Measurements from ENCODE around the gene GLP1R.

GLP1R gene

DNA sequence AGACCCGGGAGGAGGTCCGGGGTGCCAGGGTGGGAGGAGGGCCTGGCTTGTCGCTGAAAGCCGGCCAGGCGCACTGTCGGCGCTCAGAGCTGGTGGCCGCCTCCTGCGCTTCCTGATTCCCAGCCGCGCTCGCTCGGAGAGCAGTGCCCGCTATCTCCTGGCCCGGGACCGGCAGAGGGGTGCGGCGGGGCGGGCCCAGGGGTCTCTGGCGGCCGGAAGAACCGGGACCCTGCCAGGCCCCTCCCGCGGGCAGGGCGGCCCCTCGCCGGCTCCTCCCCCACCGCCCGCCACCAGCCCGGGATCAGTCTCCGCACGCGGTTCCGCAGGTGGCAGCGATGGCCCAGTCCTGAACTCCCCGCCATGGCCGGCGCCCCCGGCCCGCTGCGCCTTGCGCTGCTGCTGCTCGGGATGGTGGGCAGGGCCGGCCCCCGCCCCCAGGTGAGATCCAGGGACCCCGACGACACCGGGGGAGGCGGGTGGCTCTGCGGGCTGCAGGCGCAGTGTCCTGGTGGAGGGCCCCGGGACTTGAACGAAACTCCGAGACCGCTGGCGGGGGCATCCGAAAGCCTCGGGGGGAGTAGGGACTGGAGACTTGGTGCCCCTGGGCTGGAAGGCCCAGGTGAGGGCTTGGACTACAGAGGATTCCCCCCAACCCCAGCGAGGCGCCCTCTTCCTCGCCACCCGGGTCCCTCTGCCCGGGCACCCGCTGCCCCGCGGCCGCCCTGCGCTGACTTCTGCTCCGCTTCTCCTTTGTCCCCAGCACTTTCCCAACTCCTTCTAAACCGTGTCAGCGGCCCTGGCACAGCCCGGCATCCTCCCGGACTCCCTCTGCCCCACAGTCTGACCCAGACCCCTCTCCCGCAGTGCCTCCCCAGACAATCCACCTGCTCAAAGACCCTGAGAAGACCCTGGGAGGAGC is at the start of gene GLP1R:
Gene GLP1R (plus strand): TSS at position 301 of the 919 bp plus-strand sequence. CDS start 60 bp downstream, at position 361.
- DNase-seq (ENCODE audit: low read depth in 2 of 2) = no peak

DNA sequence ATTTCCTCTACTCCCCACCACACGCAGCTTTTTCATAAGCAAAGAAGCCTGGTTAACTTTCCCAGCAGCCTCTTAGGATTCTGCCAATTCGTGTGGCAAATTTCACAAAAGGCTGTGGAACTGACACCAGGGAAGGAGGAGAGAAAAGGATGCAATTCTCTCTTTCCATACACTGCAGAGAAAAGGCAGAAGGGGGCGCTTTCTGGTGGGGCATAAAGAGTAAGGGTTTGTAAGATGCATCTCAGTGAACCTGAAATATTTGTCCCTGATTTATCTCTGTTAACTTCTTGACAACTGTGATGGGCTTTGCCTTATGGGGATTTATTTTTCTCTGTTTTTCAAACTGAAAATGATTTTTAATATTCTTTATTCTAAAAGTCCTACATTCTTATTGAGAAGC is 45.5 kb upstream of the GLP1R start:
- DNase-seq (ENCODE audit: low read depth in 2 of 2) = no peak

DNA sequence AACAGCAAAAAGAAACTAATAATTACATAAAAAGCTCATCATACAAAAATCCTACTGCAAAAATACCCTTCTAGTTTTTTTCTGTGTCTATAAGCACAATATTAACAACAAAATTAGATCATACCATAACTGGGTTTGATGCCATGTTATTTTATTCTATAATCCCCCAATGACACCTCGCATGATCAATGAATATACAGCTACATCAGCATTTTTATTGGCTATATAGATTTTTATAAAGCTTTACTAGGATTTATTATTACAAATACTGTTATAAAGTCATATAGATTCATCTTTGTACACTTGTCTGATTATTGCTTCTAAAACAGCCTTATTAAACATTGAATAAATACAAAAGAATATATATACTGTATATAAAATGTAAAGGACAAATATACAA is 45.1 kb upstream of the GLP1R start:
- DNase-seq (ENCODE audit: low read depth in 2 of 2) = no peak

DNA sequence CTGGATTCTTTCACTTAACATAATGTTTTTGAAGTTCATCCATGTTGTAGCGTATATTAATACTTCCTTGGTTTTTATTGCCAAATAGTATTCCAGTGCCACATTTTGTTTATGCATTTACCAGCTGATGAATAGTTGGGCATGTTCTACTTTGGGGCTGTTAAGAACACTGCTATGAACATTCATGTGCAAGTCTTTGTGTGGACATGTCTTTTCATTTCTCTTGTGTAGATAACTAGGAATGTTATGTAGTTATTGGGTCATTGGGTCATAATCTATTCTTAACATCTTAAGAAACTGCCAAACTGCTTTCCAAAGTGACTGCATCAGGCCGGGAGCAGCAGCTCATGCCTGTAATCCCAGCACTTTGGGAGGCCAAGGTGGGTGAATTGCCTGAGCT is 43.8 kb upstream of the GLP1R start:
- no peak for DNase-seq (ENCODE audit: low read depth in 2 of 2)

DNA sequence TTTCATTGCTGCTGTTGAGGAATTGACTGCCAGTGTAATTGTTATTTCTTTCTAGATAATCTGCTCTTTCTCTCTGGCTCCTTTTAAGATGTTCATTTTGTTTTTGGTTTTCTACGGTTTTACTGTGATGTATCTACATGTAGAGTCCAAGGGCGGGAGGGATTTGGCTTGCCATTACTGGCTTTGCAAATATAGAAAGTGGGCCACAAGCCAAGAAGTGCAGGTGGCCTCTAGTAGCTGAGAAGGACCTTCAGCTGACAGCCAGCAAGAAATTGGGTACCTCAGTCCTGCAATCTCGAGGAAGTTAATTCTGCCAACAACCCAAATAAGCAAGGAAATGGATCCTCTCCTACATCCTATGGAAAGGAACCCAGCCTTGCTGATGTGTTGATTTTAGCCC is 42.8 kb upstream of the GLP1R start:
- no peak for DNase-seq (ENCODE audit: low read depth in 2 of 2)

DNA sequence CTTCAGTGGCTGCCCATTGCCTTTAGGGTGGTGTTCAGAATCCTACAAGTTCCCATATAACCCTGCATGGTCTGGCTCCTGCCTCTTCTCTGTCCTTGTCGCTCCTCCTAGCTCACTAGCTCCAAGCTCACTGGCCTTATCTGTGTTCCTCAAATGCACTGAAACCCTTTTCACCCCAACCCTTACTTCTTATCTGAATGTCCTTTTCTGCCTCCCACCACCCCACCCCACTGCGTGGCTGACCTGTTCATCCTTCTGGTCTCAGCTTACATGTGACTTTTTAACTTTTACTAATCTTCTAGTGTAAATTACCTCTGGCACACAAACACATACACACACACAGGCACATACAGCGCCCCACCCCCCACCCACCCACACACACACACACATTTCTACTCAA is 41.0 kb upstream of the GLP1R start:
- DNase-seq (ENCODE audit: low read depth in 2 of 2) = no peak

DNA sequence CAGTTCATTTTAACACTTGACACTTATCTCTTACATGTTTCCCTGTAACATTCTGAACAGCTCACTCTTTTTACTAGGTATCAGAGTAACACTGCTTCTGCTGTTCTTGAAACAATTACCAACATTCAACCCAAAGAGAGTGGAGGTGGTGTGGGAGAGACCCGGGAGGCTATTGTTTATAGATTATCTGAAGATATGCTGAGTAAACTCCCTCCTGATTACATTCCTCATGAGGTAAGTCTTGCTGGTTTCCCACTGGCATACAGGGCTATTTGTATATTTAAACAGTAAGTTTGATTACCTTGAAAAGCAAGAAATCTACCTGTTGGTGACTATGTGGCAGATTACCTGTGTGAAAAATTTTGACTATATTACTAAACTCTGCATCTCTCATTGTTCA is 39.8 kb upstream of the GLP1R start:
- no peak for DNase-seq (ENCODE audit: low read depth in 2 of 2)

DNA sequence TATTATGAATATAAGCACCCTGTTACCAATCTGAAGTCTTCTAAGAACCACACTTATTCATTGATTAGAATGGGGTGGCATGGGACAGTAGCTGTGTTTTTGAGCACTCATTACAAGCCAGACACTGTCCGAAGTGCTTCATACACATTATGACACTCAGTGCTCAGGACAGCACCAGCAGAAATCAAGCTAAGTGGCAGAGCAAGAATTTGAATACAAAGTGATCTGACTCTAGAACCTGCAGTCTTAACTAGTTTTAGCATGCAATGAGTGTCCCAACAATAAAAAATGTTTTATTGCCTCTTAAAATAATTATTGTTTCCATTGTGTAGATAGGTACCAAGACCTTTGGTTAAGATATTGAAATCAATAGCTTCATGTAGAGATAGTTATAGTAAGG is 39.1 kb upstream of the GLP1R start:
- no peak for DNase-seq (ENCODE audit: low read depth in 2 of 2)

DNA sequence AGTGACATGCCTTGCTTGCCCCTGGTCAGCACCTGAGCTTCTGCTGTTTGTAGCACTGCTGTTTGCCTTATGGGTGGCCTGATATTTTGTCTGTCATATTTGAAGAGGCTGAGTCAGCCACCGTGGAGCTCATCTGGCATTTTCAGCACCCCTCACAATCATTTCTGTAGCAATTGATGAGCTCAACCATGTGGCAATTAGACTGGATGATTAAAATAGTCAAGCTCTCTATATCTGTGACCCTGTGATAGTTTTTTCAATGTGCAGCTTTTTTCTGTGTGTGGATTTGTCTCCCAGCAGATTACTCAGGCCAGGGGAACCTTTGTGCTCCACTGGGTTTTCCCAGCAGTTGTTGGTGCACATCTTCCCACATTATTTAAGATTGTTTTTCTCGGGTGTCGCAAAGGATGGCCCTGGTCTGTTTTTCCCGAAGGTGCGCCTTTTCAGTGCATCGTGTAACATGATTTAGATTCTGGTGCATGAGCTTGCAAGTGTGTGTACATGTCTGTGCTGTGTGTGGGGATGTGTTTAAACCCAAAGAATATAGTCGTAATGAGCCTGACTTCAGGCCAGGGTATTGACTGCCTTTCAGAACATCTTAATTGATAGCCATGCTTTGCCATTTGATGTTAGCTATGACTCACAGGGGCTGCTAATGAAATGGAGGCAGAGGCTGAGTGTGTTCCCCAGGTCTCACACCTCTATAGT is 31.6 kb upstream of the GLP1R start:
- DNase-seq (ENCODE audit: low read depth in 2 of 2) = no peak

DNA sequence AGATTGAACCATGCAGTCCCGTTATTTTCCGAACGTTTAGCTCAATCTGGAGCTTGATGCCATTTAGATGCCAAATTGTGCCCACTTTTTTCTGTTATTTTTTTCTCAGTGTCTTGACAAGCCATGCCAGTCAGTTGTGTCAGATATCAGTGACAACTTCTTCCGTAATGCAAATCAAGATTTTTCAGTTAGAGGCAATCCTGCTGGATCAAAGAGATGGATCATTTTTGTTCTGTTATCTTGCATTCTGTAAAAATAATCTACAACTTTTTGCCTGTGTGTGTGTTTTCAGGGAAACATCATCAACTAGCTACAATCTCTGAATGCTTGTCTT is 31.1 kb upstream of the GLP1R start:
- DNase-seq (ENCODE audit: low read depth in 2 of 2) = no peak

DNA sequence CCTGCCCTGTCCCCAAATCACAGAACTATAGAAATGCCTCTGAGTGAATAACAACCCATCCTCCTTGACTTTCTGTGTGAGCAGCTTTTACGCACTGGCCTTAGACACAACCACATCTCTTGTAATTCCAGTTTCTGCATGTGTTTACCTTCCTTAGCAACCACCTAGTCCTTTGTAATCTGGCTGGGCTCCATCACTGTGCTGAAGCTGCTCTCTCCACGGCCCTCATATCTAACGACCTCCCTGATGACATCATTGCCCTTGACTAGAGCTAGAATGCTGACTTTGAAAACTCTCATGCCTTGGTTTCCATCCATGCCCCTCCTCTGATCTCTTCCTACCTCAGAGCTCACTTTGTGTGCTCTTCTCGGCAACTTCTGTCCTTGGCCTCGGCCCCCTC is 30.5 kb upstream of the GLP1R start:
- no peak for DNase-seq (ENCODE audit: low read depth in 2 of 2)

DNA sequence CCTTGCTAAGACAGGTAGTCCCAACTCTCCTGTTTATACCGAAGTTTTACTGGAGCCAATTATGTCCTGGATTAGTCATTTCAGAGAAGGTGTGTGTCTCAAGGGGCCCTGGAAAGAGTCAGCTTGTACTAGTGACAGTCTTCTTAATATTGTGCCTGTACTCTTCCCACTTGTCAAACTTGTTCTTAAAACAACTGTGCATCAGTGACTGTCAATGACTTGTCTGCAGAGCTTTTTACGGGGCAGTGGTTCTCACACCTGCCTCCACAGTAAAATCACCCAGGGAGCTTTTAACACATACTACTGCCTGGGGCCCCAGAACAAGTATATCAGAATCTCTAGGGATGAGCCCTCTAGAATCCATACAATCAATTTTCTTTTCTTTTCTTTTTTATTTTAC is 28.4 kb upstream of the GLP1R start:
- no peak for DNase-seq (ENCODE audit: low read depth in 2 of 2)

DNA sequence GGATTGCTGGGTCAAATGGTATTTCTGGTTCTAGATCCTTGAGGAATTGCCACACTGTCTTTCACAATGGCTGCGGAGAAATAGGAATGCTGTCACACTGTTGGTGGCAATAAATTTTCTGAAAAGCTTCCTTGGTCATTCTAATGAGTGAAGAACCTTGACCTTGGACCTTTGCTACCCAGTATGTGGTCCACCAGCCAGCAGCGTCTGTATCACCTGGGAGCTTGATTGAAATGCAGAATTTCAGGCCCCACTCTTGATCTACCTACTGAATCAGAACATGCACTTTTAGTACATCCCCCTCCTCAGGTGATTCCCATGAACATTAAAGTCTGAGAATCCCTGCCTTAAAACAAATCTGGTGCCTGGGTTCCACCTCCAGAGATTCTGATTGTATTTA is 27.5 kb upstream of the GLP1R start:
- no peak for DNase-seq (ENCODE audit: low read depth in 2 of 2)

DNA sequence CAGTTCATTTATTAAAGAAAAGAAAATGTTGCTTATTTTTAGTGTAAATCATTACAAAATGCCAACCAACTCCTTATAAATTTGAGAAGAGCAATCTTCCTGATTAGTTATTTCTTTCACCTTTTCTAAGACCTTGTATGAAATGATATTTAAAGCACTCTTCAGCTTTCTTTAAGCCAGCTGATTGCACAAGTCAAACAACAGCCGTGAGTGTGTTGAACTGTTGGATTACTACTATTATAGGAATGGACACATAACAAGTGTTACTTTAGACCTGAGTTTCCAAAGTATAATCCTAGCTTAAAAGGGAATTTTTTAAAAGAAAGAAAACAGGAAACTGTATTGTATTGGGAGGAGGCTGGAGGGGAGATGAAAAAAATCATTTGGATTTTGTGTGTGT is 26.8 kb upstream of the GLP1R start:
- DNase-seq (ENCODE audit: low read depth in 2 of 2) = no peak

DNA sequence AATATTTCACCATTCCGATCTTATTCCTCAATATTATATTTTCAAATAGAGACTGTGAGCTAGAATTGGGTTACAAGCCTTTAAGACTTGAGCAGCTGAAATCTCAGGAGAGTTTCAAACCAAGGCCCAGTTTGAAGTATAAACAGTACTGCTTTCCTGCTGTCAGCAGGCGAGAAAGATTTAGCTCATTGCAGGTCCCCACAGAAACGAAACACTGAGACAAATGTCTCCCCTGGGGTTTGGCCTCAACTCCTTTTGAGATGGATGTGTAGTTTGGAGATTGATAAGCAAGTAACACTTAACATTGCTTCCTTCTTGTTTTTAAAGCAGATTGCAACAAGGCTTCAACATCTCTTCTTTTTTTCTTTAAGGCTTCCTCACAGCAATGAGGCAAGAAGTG is 22.4 kb upstream of the GLP1R start:
- DNase-seq (ENCODE audit: low read depth in 2 of 2) = no peak

DNA sequence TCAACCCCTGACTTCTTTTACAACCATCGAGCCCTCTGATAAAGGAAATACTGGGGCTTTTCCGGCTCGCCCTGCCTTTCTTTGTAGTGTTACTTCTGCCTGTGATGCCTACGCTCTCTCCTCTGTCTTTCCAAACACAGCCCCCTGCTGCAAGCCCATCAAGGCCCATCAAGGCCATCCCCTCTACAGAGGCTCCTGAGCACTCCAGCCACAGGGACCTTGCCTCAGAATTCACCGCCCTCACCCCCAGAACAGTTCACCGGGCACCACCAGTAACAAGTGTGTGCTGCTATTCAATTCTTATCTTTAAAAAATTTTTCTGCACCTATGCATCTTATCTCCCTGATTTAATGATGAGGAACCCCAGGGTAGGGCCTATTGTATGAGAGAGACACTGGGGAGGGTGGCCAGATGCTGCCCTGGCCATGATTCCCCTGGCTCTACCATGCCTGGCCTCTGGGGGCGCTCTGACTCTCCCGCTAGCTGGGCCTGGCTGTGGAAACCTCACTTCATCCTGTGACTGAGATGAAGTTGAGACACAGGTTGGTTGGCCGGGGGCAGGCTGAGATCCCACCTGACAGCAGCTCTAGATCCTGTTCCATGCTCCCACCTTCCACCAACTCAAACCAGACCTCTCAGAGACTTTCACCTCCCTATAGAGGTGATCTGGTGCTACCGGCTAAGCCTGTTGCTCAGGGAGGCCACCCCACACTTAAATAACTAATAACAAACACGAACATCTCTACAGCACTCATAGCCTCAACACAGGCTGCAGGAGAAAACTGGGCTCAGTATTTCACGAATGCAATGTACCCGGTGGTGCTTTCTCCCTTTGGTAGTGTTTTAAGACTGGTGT is 19.2 kb upstream of the GLP1R start:
- peak in 1 of 2 donors; percentile 9 for DNase-seq (ENCODE audit: low read depth in 2 of 2)

DNA sequence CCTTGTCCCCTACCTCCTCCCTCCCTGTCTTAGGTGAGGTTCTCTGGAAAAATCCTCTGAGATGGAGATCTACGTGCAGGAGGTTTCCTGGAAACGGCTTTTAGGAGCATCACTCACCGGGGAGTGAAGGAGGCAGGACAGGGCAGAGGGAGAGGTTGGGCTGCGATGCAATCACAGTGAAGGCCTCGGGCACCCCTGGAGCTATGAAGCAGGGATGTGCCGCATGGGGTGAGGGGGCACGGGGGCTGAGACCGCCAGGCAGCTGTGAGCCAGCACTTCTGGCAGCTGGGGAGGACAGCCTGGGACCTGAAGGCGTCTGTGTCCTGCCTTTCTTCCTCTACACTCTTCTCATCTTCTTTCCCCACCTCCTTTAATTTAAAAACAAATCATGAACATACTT is 12.9 kb upstream of the GLP1R start:
- DNase-seq (ENCODE audit: low read depth in 2 of 2) = no peak

DNA sequence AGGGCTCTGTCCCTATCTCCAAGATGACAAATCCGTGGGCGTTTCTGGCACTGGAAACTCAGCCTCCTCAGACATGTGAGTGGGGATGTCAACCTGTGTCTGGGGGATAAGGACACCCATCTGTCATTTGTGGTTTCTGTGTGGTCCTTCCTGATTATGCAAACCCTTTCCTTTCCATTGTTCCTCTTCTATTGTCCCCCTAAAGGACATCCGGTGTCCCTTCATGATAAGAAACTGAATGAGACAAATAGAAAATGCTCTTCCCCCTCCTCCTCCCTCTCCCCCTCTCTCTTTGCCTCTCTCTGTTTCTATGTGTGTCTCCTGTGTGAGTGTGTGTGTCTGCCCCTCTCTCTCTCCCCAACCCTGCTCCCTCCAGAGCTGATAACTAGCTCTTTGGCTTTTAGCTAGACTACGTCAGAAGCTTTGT is 11.5 kb upstream of the GLP1R start:
- DNase-seq (ENCODE audit: low read depth in 2 of 2) = no peak

DNA sequence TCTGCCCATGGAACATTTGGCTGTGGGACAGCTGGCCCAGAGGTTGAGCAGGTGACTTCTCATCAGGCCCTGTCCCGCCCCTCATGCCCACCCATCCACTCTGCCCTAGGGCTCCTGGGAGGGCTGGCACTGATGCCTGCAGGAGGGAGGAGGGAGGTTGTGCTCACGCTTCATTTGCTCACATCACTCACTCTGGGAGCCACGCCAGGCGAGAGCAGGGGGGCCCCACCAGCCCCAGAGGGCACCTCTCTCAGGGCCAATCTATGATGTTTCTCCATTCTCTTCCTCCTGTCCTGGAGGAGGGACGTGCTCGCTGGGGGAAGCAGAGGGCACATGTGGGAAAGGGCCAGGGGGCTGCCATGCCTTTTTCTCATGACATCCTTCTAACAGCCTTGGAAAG is 10.9 kb upstream of the GLP1R start:
- no peak for DNase-seq (ENCODE audit: low read depth in 2 of 2)

DNA sequence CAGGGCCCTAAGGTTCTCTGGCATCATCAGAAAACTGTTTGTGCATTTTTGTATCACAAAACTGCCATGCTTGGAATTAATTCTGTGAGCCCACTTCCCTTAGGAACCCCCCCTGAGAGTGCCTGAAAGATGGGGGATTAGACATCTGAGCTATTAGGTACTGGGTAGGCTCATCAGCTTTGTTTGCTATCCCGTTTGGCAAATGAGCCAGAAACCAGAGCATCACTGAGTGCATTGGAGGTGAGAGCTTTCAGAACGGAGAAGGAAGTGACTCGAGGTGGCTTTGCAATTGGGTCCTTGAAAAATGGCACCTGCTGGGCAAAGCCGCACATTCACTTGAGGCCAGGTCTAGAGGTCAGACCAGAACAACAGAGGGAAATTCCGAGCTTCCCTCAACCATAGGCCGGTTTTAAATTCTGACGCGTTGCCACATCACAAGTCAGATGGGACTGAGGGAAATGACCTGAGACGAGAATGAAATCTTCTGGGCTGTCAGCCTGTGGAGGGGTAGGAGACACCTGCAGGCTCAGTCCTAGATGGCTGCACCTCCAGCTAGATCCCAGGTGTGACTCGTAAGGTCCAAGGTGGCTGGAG is 8.4 kb upstream of the GLP1R start:
- DNase-seq (ENCODE audit: low read depth in 2 of 2) = no peak

DNA sequence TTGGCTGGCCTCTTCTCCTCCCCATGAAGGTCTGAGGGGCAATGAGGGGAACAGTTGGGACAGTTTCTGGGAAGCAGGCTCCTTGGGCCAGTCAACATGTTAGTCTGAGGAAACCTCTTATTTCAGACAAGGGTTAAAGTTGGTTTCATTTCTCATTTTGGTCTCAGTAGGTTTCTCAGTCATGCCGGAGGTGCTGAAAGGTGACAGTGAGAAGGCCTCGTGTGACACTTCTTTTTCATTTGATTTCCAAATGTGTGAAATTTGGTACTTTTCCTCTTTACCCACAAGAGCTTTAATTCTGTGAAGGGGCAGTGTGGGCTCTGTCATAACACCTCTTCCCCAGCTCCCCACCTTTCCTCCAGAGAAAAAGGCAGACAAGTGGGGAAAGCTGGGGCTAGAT is 7.5 kb upstream of the GLP1R start:
- DNase-seq (ENCODE audit: low read depth in 2 of 2) = no peak

DNA sequence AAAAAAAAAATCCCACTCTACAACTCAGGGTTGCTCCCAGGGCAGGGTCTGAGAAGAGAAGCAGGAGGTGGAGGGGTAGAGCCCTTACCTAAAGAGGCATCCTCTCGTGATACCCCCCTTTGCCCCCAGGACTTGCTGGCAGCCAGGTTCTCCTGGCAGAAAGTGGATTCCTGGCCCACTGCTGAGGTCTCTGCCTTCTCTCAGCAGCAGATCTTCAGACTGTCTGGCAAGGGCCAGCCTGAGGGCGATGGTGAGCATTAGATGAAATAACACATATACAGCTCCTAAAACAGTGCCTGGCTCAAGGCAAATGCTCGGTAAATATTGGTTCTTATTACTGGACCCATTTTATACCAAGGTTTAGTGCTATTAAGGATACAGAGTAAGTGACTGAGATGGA is 4.8 kb upstream of the GLP1R start:
- DNase-seq (ENCODE audit: low read depth in 2 of 2) = no peak
